ENCODE results near the gene C3orf49. TPM values are rescaled to one million over a fixed set of nuclear protein-coding genes. Genes with fewer than 3 reads are reported as not detected.

C3orf49 gene
- total and polyA plus RNA-seq, 9 of the 15 experiments (the other 6 are each of a cell fraction or from before 2014, with no cell fraction given) = not detected

GRCh38 chr3:63851287-63851686, 32.2 kb downstream of the C3orf49 start:
- DNase-seq (ENCODE audit: extremely low read depth in 1 of 4, low spot score in 3 of 4) (no peak), FAIRE-seq (no peak), ATAC-seq (no peak)
- H3K9me3 ChIP-seq (replicated peaks; ENCODE audit: control insufficient read depth, insufficient read depth, low read depth, low read length) = no peaks in the 10 kb centered on the region
- no peaks in the 10 kb centered on the region for H3K4me1 ChIP-seq (replicated peaks in 1 of 2; ENCODE audit: control insufficient read depth in 2 of 2, insufficient read depth in 2 of 2, low read length in 2 of 2)
- POLR2A ChIA-PET = interaction anchor here (0.6 kb wide), 1 partner anchor 63 kb away, joined by 3 read pairs; no protein-coding TSS in a partner anchor
- no TSS peak for BruUV-seq (replicated peaks)
- H3K4me2 ChIP-seq (ENCODE audit: insufficient read depth, low read length) = no peak overlapping the region
- CTCF ChIA-PET (ENCODE audit: low intra/inter-chr PET ratio) = no interaction called here
- peaks cover 34% of the 10 kb centered on the region for H3K79me2 ChIP-seq (ENCODE audit: control insufficient read depth, insufficient read depth, low read length)
- no peak overlapping the region for H3K9ac ChIP-seq (ENCODE audit: insufficient read depth in 1 of 2, low read depth in 2 of 2, low read length in 2 of 2)
- no peak overlapping the region for H3K4me3 ChIP-seq
- no peaks in the 10 kb centered on the region for H4K20me1 ChIP-seq (replicated peaks; ENCODE audit: control insufficient read depth, insufficient read depth, low read length)
- no peaks in the 10 kb centered on the region for H3K27me3 ChIP-seq (ENCODE audit: control insufficient read depth in 2 of 2, insufficient read depth in 2 of 2, low read length in 2 of 2)
- H3K36me3 ChIP-seq (ENCODE audit: control insufficient read depth, insufficient read depth, low read length) = peaks cover 2% of the 10 kb centered on the region; the same call in 1 of the 3 replicates
- intact Hi-C loops (cut with micrococcal nuclease) = no loop called here
- TF ChIP-seq NBN (IDR thresholded peaks at IDR 0.05; ENCODE audit: low read depth) (no peak), NR2C1 (IDR thresholded peaks at IDR 0.05) (no peak), NR2C1 (tag; IDR thresholded peaks at IDR 0.05) (peak; percentile 39; the same call in 1 of the 2 replicates), PTTG1 (tag; IDR thresholded peaks at IDR 0.05; ENCODE audit: low read depth) (0 out of 2 replicates have a peak, but pooled peaks have one; percentile 55), BRD9 (IDR thresholded peaks at IDR 0.05; ENCODE audit: low read depth, partially characterized antibody) (no peak), MCM5 (IDR thresholded peaks at IDR 0.05; ENCODE audit: low read depth) (no peak), RBM22 (IDR thresholded peaks at IDR 0.05; ENCODE audit: low read depth, low read length, poor library complexity, severe bottlenecking) (no peak), KLF1 (tag; IDR thresholded peaks at IDR 0.05) (no peak), NR1H2 (CRISPR knock-in tag; IDR thresholded peaks at IDR 0.05) (no peak), SAP30 (IDR thresholded peaks at IDR 0.05; ENCODE audit: borderline replicate concordance, insufficient read depth, low read depth, low read length, poor library complexity, severe bottlenecking) (no peak)
- TF ChIP-seq, protein P1, sequence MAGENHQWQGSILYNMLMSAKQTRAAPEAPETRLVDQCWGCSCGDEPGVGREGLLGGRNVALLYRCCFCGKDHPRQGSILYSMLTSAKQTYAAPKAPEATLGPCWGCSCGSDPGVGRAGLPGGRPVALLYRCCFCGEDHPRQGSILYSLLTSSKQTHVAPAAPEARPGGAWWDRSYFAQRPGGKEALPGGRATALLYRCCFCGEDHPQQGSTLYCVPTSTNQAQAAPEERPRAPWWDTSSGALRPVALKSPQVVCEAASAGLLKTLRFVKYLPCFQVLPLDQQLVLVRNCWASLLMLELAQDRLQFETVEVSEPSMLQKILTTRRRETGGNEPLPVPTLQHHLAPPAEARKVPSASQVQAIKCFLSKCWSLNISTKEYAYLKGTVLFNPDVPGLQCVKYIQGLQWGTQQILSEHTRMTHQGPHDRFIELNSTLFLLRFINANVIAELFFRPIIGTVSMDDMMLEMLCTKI (IDR thresholded peaks at IDR 0.05; ENCODE audit: partially characterized antibody) = no peak
- TF ChIP-seq, protein P2, sequence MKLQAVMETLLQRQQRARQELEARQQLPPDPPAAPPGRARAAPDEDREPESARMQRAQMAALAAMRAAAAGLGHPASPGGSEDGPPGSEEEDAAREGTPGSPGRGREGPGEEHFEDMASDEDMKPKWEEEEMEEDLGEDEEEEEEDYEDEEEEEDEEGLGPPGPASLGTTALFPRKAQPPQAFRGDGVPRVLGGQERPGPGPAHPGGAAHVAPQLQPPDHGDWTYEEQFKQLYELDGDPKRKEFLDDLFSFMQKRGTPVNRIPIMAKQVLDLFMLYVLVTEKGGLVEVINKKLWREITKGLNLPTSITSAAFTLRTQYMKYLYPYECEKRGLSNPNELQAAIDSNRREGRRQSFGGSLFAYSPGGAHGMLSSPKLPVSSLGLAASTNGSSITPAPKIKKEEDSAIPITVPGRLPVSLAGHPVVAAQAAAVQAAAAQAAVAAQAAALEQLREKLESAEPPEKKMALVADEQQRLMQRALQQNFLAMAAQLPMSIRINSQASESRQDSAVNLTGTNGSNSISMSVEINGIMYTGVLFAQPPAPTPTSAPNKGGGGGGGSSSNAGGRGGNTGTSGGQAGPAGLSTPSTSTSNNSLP (IDR thresholded peaks at IDR 0.05; ENCODE audit: borderline replicate concordance, low read depth, low read length) = no peak
- TF ChIP-seq, protein P3, sequence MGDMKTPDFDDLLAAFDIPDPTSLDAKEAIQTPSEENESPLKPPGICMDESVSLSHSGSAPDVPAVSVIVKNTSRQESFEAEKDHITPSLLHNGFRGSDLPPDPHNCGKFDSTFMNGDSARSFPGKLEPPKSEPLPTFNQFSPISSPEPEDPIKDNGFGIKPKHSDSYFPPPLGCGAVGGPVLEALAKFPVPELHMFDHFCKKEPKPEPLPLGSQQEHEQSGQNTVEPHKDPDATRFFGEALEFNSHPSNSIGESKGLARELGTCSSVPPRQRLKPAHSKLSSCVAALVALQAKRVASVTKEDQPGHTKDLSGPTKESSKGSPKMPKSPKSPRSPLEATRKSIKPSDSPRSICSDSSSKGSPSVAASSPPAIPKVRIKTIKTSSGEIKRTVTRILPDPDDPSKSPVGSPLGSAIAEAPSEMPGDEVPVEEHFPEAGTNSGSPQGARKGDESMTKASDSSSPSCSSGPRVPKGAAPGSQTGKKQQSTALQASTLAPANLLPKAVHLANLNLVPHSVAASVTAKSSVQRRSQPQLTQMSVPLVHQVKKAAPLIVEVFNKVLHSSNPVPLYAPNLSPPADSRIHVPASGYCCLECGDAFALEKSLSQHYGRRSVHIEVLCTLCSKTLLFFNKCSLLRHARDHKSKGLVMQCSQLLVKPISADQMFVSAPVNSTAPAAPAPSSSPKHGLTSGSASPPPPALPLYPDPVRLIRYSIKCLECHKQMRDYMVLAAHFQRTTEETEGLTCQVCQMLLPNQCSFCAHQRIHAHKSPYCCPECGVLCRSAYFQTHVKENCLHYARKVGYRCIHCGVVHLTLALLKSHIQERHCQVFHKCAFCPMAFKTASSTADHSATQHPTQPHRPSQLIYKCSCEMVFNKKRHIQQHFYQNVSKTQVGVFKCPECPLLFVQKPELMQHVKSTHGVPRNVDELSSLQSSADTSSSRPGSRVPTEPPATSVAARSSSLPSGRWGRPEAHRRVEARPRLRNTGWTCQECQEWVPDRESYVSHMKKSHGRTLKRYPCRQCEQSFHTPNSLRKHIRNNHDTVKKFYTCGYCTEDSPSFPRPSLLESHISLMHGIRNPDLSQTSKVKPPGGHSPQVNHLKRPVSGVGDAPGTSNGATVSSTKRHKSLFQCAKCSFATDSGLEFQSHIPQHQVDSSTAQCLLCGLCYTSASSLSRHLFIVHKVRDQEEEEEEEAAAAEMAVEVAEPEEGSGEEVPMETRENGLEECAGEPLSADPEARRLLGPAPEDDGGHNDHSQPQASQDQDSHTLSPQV (IDR thresholded peaks at IDR 0.05) = peak; percentile 66
- no peak overlapping the region for H2AFZ ChIP-seq (ENCODE audit: low read depth, low read length)
- in situ Hi-C loops (cut with MboI) = no loop called here
- no peaks in the 10 kb centered on the region for H3K9me1 ChIP-seq (ENCODE audit: control insufficient read depth, insufficient read depth, low read length)
- H3K27ac ChIP-seq (ENCODE audit: extremely low read depth, low read depth, low read length) = no peak overlapping the region
- WGBS (ENCODE audit: insufficient coverage, low coverage, missing lambda C conversion rate) = 97% methylated on average over 3 of the region's 3 CpGs

Measured in K562 (cell line).